G401.6 (cell line): ENCODE results near the gene OGDH.
A peak's percentile ranks its signal among the peaks of the same experiment; 100 is the strongest.
"Not testable (repeated sequence)": the region's sequence is repeated elsewhere in the genome, so short reads cannot be mapped to it uniquely, and the experiment has no call there.

ENCODE experiments used
- FAIRE-seq: peaks from 2 replicates; lab custom pipeline; 2012; peaks lifted over from hg19 to GRCh38; lab: Jason Lieb, UNC

The OGDH gene

DNA sequence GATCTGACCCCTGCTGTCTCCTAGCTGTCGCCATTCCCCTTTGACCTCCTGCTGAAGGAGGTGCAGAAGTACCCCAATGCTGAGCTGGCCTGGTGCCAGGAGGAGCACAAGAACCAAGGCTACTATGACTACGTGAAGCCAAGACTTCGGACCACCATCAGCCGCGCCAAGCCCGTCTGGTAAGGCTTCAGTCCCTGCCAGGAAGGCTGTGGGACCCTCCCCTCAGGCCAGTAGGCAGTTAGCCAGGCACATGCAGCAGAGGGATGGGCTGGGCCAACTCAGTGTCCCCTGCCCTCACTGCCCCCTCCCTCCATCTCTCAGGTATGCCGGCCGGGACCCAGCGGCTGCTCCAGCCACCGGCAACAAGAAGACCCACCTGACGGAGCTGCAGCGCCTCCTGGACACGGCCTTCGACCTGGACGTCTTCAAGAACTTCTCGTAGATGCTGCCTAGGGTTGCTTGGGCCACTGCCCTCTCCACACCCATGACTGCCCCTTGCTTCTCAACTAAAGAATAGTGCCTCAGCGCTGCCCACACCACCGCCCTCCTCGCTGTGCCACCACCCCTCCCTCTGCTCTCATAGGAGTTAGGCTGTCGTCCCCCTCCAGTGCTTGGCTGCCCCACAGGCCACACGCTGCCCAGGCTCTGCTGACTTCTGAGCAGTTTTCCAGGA is 101.3 kb downstream of the OGDH start:
- FAIRE-seq = no peak

DNA sequence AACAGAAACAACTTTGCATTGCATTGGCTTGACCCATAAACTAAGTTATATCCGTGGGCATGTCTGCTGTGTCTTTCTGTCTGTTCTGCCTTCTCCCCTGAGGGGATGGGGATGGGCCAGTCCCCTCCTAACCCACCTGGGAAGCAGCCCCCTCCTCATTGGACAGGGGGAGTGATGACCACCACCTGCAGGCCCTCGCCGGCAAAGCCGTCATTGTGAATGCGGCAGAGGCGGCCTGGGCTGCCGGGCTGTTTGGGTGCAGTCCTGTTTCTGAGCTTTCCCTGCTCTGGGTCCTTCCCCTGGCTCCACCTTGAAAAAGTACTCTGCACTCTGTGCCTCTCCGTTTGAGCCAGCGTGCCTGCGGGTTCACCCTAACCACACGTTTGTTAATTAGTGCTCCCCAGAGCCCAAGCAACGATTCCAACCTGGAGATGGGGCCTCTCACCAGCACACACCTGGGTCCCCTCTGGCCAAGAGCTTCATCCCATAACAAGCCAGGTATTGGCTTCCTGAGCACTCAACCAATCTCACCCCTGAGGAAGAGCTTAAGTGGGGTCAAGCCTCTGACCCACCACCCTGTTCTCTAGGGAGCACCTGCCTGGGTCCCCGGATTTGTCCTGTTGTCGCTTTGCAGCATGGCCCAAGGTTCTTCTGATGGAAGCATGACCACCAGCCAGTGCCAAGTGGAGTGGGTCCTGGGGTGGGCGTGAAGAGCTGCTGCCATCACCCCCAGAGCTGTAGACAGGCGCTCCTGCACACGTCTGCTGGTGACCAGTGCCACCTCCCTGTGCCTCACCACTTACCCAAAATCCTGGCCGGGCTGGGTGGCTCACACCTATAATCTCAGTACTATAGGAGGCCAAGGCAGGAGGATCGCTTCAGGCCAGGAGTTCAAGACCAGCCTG is 102.8 kb downstream of the OGDH start:
- FAIRE-seq = no peak

DNA sequence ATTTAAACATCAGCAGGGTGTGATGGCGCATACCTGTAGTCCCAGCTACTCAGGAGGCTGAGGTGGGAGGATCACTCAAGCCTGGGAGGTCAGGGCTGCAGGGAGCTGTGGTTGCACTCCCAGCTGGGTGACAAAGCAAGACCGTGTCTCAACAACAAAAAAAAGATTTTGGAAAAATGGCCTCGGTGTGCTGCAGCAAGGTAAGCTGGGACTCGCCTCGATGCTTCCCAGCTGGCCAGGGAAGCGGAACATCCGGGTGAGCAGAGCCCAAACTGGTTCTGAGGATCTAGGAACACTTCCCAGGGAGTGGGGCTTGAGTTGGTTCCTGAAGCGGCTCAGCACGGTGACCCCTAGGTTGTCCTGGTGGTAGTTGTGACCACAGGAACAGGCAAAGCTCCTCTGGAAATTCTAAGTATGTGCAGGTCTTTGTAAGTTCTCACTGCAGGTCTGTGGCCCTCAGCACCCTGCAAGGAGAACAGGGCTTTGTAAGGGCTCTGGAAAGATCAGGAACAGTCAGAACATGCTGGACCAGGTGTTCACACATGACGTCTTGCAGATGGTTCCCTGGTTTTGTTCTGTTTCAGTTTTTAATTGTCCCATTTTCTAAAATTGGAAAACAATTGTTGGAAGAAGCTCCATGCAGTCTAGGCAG is 103.6 kb downstream of the OGDH start:
- no peak for FAIRE-seq

DNA sequence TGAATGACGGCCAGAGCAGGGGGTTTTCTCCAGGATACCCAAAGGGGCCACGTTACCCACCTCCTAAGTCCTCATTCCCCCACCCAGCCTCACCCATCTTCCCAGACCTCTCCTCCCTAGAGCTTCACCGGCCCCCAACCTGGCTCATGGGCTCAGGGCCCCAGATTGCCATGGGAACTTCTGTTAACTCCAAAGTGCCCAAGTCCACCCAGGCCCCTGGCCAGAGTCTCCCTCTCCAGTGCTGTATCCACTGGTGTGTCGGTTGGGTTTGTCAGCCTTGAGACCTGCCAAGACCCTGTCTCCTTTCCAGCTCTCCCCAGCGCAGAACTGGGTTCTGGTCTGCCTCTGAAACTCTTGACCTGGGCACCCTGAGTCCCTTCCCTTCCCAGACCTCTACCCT is 105.1 kb downstream of the OGDH start:
- no peak for FAIRE-seq

DNA sequence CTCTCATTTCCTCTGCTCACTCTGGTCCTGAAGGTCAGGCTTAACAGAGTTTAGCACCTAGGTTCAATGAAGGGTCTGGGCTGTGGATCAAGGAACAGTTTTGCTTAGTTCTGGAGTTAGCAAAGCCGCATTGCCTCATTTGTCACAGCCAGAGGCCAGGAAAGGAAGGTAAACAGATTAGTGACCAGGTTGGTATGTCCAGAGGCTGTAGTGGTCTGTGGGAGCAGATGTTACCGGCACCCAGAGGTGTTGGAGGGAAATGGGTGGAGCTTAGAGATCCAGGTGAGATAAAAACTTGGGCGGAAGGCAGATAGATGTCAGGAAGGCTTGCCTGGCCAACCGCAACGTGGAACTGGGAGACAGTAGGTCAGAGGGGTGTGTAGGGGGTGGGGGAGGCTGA is 105.6 kb downstream of the OGDH start:
- no peak for FAIRE-seq

DNA sequence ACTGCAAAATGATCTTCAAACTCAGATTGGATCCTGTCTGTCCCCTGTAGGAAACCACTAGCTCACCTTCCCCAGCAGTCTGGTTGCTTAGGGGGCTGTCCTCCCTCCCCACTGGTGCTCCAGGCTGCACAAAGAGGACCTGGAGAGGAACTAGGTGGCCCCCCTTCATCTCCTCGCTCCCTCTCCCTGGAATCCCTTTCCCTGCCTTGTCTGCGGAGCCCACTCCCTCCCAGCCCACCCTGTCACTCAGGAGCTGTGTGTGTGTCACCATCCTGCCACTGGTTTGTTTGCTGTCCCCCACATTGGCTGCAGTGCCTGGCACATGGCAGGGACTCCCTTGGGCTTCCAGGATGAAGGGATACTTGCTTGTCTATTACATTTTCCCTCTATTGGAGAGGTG is 106.7 kb downstream of the OGDH start:
- FAIRE-seq = no peak

DNA sequence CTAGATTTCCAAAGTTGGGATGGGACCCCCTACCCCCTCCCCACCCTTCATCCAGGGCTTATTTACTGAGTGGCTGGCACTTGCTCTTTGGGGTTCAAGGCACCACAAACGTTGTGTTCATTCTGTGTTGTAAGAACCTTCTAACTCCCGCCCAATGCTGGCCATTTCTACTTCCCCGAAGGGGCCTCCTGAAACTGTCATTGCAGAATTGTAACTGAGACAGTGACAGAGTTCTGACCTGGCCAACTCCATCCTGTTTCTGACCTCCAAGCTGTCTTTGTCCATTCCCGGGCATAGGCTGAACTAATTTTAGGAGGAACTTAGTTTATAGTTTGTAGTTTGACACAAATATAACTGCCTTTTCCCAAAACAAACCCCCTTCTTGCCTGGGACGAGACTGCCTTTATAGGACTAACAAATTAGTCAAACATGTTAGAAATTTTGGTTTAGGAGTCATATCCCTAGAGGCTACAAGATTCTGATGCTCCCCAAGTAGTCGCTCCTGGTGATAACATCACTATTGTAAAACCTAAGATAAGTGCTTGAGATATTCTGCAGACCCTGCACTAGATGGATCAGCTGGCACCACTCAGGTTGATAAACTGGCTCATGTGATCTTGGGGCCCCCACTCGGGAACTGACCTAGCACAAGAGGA is 107.4 kb downstream of the OGDH start:
- no peak for FAIRE-seq

DNA sequence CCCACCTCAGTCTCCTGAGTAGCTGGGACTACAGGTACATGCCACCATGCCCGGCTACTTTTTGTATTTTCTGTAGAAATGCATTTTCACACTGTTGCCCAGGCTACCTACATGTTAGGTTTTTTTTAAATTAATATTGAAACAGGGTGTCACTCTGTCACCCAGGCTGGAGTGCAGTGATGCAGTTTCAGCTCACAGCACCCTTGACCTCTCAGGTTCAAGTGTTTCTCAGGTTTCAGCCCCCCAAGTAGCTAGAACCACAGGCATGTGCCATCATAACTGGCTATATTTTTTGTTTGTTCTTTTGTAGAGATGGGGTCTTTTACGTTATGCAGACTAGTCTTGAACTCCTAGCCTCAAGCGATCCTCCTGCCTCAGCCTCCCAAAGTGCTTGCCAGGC is 109.8 kb downstream of the OGDH start:
- FAIRE-seq = no peak

DNA sequence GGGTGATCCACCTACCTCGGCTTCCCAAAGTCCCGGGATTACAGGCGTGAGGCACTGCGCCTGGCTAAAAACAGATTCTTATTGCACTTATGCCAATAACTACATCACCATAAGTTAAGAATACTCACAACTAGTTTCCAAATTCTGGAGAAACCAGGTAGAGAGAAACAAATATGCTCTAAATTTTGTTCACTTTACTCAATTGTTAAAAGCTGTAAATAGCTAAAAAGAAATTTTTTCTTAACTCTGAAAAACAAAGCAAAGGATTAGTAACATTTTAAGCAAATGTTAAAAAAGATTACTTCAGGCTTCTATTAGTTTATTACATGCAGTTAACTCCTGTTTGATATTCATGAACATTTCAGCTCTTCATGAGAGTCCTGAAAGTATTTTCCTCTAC is 113.9 kb downstream of the OGDH start:
- FAIRE-seq = peak; percentile 17

DNA sequence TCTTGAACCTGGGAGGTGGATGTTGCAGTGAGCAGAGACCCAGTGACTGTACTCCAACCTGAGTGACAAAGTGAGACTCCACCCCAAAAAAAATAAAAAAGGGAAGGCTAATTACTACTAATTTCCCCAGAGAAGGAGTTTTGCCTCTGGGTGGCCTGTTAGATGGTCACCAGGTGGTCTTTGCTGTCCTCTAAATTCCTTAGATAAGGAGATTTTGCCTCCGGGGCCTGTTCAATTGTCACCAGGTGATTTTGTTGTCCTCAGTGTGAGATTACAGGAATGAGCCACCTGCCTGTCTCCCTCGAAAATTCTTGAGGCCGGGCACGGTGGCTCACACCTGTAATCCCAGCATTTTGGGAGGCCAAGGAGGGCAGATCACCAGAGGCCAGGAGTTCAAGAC is 117.8 kb downstream of the OGDH start:
- no peak for FAIRE-seq

DNA sequence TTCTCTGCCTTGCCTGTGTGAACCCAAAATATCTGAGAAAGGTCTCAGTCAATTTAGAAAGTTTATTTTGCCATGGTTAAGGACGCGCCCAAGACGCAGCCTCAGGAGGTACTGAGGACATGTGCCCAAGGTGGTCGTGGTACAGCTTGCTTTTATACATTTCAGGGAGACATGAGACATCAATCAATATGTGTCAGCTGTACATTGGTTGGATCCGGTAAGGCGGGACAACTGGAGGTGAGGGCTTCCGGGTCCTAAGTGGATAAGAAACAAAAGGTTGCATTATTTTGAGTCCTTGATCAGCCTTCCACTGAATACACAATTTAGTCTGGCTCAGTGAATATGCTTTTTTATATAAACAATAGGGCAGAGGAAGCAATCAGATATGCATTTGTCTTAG is 119.8 kb downstream of the OGDH start:
- FAIRE-seq = not testable (repeated sequence)

DNA sequence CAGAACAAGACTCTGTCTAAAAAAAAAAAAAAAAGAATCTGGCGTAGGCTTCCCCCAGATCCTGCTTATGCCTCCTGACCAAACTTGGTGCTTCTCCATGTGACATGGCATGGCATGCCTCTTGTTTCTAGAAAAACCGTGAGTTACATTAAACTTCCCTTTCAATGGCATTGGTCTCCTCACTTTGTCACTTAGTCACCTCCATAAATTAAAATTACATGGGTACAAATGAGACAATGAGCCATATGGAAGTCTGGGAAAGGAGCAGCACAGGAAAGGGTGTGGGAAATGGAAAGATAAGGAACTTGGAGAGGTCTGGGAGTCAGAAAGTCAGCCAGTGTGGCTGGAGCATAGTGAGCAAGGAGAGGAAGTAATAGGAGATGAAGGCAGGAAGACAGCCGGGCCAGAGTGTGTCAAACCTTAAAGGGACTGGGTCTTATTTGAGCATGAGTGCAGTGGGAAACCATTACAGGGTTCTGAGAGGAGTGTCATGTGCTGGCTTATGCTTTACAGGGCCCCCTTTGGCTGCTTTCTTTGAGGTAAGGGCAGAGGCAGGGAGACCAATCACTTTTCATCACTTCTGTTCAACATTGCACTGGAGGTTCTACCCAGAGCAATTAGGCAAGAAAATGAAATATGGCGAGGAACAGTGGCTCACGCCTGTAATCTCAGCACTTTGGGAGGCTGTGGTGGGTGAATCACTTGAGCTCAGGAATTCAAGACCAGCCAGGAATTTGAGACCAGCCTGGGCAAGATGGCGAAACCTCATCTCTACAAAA is 120.9 kb downstream of the OGDH start:
- FAIRE-seq = no peak

DNA sequence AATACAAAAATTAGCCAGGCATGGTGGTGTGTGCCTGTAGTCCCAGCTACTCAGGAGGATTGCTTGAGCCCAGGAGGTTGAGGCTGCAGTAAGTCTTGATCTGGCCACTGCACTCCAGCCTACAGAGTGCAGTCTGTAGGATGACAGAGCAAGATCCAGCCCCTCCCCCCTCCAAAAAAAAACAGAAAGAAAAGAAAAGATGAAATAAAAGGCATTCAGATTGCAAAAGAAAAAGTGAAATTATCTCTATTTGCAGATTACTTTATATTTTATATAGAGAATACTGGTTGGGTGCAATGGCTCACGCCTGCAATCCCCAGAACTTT is 121.5 kb downstream of the OGDH start:
- no peak for FAIRE-seq

DNA sequence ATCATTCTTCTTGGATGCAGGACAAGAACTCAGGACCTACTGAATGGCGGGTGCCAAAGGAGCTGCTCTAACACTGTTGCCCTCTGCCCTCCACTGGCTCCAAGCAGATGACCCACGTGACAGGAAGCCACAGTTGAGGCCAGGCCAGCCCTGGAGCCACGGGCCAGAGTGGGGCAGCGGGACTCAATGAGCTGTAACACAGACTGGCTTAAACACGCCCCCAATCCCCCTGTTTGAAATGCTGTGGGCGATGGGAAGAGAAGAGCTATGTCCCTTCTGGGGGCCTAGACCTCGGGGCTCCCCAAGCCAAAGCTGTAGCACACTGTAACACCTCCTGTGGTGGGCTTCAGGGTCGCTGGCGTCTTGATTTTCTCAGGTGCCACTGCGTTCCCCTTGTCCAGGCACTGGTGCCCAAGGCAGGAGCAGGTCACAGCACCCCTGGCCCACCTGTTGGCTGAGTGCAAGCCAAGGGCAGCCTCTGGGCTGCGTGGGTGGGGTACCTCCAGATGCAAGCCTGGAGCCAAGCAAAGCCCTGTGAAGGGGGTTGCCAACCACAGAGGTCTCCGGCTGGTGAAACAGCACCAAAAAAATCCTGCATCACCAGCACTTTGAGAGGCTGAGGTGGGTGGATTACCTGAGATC is 123.6 kb downstream of the OGDH start:
- FAIRE-seq = no peak

DNA sequence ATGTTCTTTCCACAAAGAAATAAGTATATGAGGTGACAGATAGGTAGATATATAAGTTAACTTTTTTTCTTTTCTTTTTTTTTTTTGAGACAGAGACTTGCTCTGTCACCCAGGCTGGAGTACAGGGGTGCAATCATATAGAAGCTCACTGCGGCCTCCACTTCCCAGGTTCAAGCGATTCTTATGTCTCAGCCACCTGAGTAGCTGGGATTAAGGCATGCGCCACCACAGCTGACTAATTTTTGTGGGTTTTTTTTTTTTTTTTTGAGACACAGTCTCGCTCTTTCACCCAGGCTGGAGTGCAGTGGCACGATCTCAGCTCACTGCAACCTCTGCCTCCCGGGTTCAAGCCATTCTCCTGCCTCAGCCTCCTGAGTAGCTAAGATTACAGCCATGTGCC is 126.5 kb downstream of the OGDH start:
- FAIRE-seq = not testable (repeated sequence)

DNA sequence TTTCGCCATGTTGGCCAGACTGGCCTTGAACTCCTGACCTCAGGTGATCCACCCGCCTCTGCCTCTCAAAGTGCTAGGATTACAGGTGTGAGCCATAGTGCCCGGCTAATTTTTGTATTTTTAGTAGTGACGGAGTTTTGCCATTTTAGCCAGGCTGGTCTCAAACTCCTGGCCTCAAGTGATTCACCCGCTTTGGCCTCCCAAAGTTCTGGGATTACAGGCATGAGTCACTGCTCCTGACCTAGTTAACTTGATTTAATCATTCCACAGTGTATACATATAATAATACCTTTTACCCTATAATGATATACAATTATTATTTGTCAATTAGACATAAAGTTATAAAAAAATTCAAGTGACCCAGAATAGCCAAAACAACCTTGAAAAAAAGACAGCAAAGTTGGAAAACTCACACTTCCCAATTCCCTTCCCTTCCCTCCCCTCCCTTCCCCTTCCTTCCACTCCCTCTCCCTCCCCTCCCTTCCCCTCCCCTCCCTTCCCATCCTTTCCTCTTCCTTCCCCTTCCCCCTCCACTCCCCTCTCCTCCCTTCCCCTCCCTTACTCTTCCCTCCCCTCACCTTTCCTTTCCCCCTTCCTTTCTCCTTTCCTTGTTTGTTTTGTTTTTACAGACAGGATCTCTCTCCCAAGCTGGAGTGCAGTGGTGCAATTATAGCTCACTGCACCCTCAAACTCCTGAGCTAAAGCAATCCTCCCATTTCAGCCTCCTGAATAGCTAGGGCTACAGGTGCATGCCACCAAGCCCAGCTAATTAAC is 127.5 kb downstream of the OGDH start:
- FAIRE-seq = no peak

DNA sequence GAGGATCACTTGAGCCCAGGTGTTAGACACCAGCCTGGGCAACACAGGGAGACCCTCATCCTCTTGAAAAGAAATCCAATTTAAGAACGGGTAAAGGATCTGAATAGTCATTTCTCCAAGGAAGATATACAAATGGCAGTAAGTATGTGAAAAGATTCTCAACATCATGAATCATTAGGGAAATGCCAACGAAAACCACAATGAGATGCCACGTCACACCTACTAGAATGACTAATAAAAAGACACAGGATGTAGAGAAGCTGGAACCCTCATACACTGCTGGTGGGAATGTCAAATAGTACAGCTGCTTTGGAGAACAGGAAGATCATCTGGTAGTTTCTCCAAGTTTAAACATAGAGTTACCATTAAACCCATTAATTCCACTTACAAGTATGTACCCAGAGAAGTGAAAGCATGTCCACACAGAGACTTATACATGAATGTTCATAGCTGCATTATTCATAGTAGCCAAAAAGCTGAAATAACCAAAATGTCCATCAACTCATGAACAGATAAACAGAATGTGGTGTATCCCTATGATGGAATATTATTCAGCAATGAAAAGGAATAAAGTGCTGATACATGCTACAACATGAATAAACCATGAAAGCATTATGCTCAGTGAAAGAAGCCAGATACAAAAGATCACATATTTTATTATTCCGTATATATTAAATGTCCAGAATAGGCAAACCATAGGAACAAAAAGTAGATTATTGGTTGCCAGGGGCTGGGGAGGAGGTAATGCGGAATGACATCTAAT is 129.2 kb downstream of the OGDH start:
- no peak for FAIRE-seq

DNA sequence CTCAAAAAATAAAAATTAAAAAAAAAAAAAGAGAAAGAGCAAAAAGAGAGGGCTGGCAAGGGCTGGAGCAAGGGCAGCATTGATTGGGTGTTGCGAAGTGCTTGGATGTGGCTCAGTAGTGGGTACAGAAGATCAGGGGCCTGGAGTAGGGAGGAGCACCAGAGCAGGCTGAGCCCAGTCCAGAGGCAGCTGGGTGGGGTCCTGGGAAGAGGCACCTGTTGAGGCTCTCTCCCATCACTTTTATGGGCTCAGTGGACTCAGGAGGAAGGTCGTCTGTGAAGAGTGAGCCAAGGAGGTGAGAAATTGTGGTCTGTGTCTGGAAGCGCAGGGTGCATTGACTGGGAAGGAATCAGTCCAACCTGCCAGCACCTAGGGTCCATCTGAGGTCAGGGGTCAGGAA is 130.5 kb downstream of the OGDH start:
- FAIRE-seq = no peak

DNA sequence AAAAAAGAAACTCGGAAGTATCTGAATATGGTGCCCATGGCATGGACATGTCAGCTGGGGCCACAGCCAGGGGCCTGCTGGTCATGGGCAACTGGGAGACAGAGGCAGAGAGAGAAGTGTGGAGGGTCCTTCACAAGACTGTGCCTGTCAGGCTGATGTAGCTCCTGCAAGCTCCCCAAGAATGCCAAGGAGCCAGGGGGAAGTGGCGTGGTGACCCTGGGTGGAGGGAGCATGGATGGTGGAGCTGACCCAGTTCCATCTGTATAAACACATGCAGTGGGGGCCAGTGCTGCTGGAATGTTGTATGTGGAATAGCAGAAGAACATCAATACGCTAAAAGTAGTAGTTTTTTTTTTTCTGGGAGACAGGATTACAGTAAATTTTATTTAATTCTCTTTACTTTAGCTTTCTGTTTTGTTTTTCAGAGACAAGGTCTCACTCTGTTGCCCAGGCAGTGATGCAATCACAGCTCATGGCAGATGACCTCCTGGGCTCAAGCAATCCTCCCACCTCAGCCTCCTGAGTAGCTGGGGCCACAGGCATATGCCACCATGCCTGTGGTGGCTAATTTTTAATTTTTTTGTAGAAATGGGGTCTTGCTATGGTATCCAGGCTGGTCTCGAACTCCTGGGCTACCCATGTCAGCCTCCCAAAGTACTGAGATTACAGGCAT is 131.8 kb downstream of the OGDH start:
- FAIRE-seq = no peak
